Subcutaneous abdominal adipose tissue (tissue), 5 donors: ENCODE results near the gene SLC9A8.
A peak's percentile ranks its signal among the peaks of the same experiment; 100 is the strongest.

Experiments
- H3K27ac ChIP-seq: one replicate; pipeline ENCODE4 v1.7.0; 2013; ENCODE audit warnings: low read depth, mild to moderate bottlenecking, inconsistent platforms, low read length, moderate library complexity
- H3K27me3 ChIP-seq, 5 donors: one replicate each; pipeline ENCODE4 v1.7.0; 2013; ENCODE audit warnings: low read length in 5 of 5, inconsistent platforms in 1 of 5; ENCODE audit not compliant: control insufficient read depth in 5 of 5, insufficient read depth in 4 of 5
- H3K36me3 ChIP-seq, 5 donors: one replicate each; pipeline ENCODE4 v1.7.0; 2013; ENCODE audit warnings: low read length in 5 of 5; ENCODE audit not compliant: control insufficient read depth in 5 of 5, insufficient read depth in 5 of 5
- H3K4me1 ChIP-seq, 5 donors: one replicate each; pipeline ENCODE4 v1.7.0; 2013; ENCODE audit warnings: low read length in 5 of 5, mild to moderate bottlenecking in 3 of 5, moderate library complexity in 1 of 5; ENCODE audit not compliant: control insufficient read depth in 5 of 5, insufficient read depth in 5 of 5
- H3K4me3 ChIP-seq, 5 donors: one replicate each; pipeline ENCODE4 v1.7.0; 2013; ENCODE audit warnings: low read length in 5 of 5, low read depth in 1 of 5
- H3K9ac ChIP-seq, 5 donors: one replicate each; pipeline ENCODE4 v1.7.0; 2013; ENCODE audit warnings: low read length in 5 of 5, mild to moderate bottlenecking in 4 of 5, moderate library complexity in 3 of 5
- H3K9me3 ChIP-seq, 5 donors: one replicate each; pipeline ENCODE4 v1.7.0; 2013; ENCODE audit warnings: low read length in 5 of 5; ENCODE audit not compliant: control insufficient read depth in 5 of 5
- donor health status: healthy.
- donor health status: healthy.
- donor health status: healthy.
- donor health status: healthy.
- donor health status: healthy.

SLC9A8 gene

GRCh38 chr20:49813305-49813974, 812 bp downstream of the SLC9A8 start:
- Histone ChIP-seq H3K27ac (peak overlapping the region; percentile 95), H3K36me3 (peaks cover 2 to 15% (median 12%) of the 10 kb centered on the region in 5 donors), H3K4me3 (peak overlapping the region; percentile 85 to 96 (median 87)), H3K9me3 (no peaks in the 10 kb centered on the region), H3K4me1 (peaks cover 5 to 24% (median 22%) of the 10 kb centered on the region in 5 donors), H3K9ac (peak overlapping the region; percentile 84 to 95 (median 94)), H3K27me3 (no peaks in the 10 kb centered on the region)

- Histone ChIP-seq H3K27me3 (no peaks in the 10 kb centered on the region), H3K9me3 (no peaks in the 10 kb centered on the region), H3K9ac (peak overlapping the region in 3 of 5 donors; percentile 12 to 84 (median 19)), H3K36me3 (peaks cover 6 to 20% (median 15%) of the 10 kb centered on the region in 5 donors), H3K4me3 (peak overlapping the region in 3 of 5 donors; percentile 85 to 96 (median 87)), H3K27ac (peak overlapping the region; percentile 95), H3K4me1 (peaks cover 5 to 24% (median 22%) of the 10 kb centered on the region in 5 donors)
Observed at GRCh38 chr20:49814057-49814694, 1.5 kb downstream of the SLC9A8 start.

GRCh38 chr20:49818816-49819215, 6.2 kb downstream of the SLC9A8 start:
- Histone ChIP-seq H3K36me3 (peaks cover 22 to 42% (median 31%) of the 10 kb centered on the region in 5 donors), H3K4me1 (peaks cover 0 to 15% (median 10%) of the 10 kb centered on the region in 5 donors), H3K27ac (no peak overlapping the region), H3K9me3 (no peaks in the 10 kb centered on the region), H3K9ac (no peak overlapping the region), H3K27me3 (no peaks in the 10 kb centered on the region), H3K4me3 (no peak overlapping the region)

GRCh38 chr20:49819702-49820101, 7.1 kb downstream of the SLC9A8 start:
- H3K27ac ChIP-seq, result no peak overlapping the region
- peaks cover 26 to 51% (median 36%) of the 10 kb centered on the region in 5 donors for H3K36me3 ChIP-seq
- H3K9me3 ChIP-seq, result no peaks in the 10 kb centered on the region

GRCh38 chr20:49821381-49821780, 8.8 kb downstream of the SLC9A8 start:
- no peaks in the 10 kb centered on the region for H3K27me3 ChIP-seq
- H3K9ac ChIP-seq, result no peak overlapping the region
- H3K9me3 ChIP-seq, result no peaks in the 10 kb centered on the region
- peaks cover 25 to 49% (median 29%) of the 10 kb centered on the region in 5 donors for H3K36me3 ChIP-seq
- H3K4me1 ChIP-seq, result peaks cover 0 to 17% (median 11%) of the 10 kb centered on the region in 5 donors
- no peak overlapping the region for H3K27ac ChIP-seq
- no peak overlapping the region for H3K4me3 ChIP-seq

More at GRCh38 chr20:49819702-49820101, 7.1 kb downstream of the SLC9A8 start:
- Histone ChIP-seq H3K4me1 (peaks cover 0 to 8% (median 4%) of the 10 kb centered on the region in 5 donors), H3K4me3 (no peak overlapping the region), H3K27me3 (no peaks in the 10 kb centered on the region), H3K9ac (no peak overlapping the region)

- H3K9ac ChIP-seq, result no peak overlapping the region
- peaks cover 0 to 19% (median 11%) of the 10 kb centered on the region in 5 donors for H3K4me1 ChIP-seq
- no peak overlapping the region for H3K27ac ChIP-seq
- H3K36me3 ChIP-seq, result peaks cover 24 to 49% (median 29%) of the 10 kb centered on the region in 5 donors
- H3K4me3 ChIP-seq, result no peak overlapping the region
- H3K9me3 ChIP-seq, result no peaks in the 10 kb centered on the region
- H3K27me3 ChIP-seq, result no peaks in the 10 kb centered on the region
Observed at GRCh38 chr20:49821870-49822331, 9.3 kb downstream of the SLC9A8 start.

- Histone ChIP-seq H3K36me3 (peaks cover 24 to 51% (median 29%) of the 10 kb centered on the region in 5 donors), H3K27me3 (no peaks in the 10 kb centered on the region), H3K9me3 (no peaks in the 10 kb centered on the region), H3K9ac (no peak overlapping the region), H3K4me3 (no peak overlapping the region), H3K27ac (no peak overlapping the region), H3K4me1 (peaks cover 0 to 19% (median 11%) of the 10 kb centered on the region in 5 donors)
Observed at GRCh38 chr20:49823152-49823847, 10.7 kb downstream of the SLC9A8 start.

- Histone ChIP-seq H3K4me1 (peaks cover 0 to 19% (median 11%) of the 10 kb centered on the region in 5 donors), H3K27ac (no peak overlapping the region), H3K9me3 (no peaks in the 10 kb centered on the region), H3K4me3 (no peak overlapping the region), H3K9ac (no peak overlapping the region), H3K36me3 (peaks cover 19 to 46% (median 26%) of the 10 kb centered on the region in 5 donors), H3K27me3 (no peaks in the 10 kb centered on the region)
Observed at GRCh38 chr20:49824206-49824605, 11.6 kb downstream of the SLC9A8 start.

- no peak overlapping the region for H3K4me3 ChIP-seq
- H3K4me1 ChIP-seq, result peaks cover 0 to 19% (median 11%) of the 10 kb centered on the region in 5 donors
- no peaks in the 10 kb centered on the region for H3K27me3 ChIP-seq
- no peaks in the 10 kb centered on the region for H3K9me3 ChIP-seq
- peaks cover 12 to 48% (median 28%) of the 10 kb centered on the region in 5 donors for H3K36me3 ChIP-seq
- peak overlapping the region; percentile 6 for H3K27ac ChIP-seq
- H3K9ac ChIP-seq, result no peak overlapping the region
Observed at GRCh38 chr20:49825521-49826033, 12.9 kb downstream of the SLC9A8 start.
